Activated CD4-positive, alpha-beta T cell treated with anti-CD3 and anti-CD28 coated beads, Interleukin-10, Interleukin-2, amounts not matched to agents 100 ng/mL and 50 ng/mL, durations not matched to agents 16 hours and 8 hours (primary cell): ENCODE data around the gene PDIK1L.
"Not testable (repeated sequence)": the region's sequence is repeated elsewhere in the genome, so short reads cannot be mapped to it uniquely, and the experiment has no call there.

Experiments
- DNase-seq: peaks from one replicate; pipeline ENCODE4 v3.0.0-alpha.2; 2020

The PDIK1L gene

DNA sequence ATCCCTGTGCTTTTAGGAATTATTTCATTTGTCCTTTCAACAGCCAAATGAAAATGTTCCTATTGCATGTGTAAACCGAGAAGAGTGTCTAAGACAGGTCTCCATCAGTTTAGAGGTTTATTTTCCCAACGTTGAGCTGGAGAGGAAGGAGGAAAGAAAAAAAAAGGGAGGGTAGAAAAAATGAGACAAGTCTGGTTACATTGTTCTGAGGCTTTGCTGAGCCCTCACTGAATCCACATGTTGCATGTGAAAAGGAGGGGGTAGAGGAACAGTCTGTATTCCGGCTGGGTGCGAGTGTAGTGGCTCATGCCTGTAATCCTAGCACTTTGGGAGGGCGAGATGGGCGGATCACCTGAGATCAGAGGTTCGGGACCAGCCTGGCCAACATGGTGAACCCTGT lies 19.2 kb upstream of the PDIK1L start:
- DNase-seq = no peak

DNA sequence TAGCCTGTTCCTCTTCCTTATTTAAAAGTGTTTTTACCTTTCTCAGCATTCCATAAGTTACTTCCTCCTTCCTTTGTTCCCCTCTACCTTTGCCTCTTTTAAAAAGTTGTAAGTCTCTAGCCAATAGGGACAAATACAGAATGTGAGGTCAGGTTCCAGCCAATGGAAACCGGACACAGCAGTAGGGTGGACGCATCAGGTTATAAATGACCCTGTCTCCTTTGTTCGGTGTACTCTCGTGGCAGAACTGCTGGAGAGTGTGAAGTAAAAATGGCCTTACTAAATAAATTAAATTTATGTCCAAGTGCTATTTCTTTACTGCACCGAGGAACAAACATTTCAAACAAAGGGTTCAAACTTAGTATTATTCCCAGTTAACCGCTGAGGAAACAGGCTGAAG lies 18.1 kb upstream of the PDIK1L start:
- DNase-seq = not testable (repeated sequence)

DNA sequence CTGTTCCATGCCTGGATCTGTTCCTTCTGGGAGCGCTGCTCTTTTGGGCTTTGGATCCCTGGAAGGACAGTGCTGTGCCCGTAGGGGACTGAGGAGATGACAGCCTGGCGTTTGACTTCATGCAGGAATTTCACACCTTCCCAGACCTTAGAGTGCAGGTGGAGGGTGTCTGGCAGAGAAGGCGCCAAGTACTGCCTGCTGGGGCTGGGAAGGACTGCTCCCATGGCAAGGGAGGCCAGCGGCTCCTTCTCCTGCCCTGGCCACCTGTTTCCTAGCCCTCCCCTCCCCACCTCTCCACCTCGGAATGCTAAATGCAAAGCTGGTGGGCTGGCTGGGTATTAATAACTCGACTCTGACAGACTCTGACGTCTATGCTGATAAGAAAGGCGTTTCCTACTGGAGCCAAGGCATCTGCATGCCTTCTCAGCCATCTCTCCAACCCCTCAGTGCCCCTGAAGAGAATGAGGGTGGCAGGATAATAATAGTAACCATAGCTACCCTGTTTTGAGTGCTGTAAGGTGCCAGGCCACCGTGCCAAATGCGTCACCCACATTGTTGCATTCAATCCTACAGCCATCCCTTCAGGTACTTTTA lies 17.5 kb upstream of the PDIK1L start:
- no peak for DNase-seq

DNA sequence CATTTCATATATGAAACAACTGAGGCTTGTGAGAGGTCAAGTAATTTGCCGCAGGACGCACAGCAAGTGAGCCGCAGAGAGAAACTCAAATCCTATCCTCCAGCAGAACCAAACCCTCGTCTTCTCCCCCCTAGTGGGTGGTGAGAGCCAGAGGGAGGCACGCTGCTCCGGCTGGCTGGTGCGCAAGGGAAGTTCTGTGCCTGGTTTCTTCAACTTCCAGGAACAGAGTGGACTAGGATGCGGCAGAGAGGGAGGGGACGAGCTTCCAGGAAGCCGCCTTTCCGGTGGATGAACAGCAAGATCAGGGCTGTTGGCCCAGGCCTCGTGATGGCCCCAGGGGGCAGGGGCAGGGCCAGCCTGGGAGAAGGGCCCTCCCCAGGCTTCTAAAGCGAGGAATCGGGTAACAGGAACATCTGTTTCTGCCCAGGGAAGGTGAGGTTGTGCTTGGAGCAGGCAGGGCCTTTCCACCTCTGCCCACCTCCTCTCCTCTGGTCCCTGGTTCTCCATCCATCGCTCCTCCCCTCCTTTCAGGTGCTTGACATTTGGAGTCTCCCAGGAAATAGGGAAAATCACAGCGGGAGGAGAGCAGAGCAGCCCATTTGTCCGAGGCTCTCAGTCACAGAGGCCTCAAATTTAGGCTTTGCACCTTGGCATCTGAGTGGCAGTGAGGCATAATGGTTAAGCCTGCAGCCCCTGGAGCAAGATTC lies 16.8 kb upstream of the PDIK1L start:
- no peak for DNase-seq

DNA sequence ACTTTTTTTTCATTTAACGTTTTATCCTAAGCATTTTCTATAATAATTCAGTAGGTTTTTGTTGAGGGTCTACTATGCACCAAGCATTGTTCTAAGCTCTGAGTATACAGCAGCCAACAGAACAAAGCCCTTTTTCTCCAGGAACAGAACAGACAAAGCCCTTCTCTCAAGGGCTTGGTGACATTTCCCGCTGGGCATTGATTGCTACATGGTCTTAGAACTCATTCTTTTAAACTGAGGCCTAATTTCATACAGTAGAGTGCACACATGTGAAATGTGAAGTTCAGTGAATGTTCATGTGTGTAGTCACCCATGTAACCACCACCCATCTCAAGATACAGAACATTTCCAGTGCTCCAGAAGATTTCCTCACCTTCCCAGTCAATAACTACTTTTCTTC lies 15.2 kb upstream of the PDIK1L start:
- no peak for DNase-seq

DNA sequence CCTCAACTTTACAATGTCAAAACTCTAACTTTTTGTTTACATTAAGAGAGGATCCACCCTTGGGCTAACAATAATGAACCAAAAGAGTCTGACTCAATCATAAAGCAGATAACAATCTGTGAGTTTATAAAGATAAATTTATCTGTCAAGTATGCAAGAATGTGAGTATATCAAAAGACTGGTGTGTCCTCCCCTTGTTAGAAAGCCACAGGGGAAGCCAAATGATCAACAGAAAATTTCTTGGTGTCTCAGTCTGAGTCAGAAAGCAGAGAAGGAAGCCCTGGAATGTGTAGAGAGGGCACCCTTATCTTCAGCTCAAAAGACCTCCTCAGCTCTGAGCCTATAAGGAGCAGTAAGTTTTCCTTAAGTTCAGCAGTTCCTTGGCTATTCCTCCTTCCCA lies 13.9 kb upstream of the PDIK1L start:
- peak; percentile 53 for DNase-seq

DNA sequence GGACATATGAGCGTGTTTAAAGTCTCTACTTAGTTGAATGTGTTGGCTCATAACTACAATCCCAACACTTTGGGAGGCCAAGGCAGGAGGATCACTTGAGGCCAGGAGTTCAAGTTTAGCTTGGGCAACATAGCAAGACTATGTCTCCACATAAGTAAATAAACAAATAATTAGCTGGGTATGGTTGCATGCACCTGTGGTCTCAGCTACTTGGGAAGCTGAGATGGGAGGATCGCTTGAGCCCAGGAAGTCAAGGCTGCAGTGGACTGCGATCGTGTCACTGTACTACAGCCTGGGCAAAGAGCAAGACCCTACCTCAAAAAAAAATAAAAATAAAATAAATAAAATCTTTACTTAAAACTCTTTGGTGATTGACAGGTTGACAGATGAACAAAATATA lies 13.0 kb upstream of the PDIK1L start:
- DNase-seq = no peak

DNA sequence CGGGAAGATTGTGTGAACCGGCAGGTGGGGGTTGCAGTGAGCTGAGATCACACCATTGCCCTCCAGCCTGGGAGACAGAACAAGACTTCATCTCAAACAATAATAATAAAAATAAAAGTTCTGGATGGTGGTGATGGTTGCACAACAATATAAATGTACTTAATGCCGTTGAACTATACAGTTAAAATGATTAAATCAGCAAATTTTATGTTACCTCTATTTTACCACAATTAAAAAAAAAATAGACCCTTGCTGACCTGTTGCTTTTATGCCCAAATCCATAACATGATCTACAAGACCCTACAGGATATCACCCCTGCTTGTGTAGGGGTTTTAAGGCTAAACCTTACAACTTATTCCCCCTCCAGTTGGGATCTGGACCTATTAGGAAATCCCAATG lies 11.8 kb upstream of the PDIK1L start:
- DNase-seq = no peak

DNA sequence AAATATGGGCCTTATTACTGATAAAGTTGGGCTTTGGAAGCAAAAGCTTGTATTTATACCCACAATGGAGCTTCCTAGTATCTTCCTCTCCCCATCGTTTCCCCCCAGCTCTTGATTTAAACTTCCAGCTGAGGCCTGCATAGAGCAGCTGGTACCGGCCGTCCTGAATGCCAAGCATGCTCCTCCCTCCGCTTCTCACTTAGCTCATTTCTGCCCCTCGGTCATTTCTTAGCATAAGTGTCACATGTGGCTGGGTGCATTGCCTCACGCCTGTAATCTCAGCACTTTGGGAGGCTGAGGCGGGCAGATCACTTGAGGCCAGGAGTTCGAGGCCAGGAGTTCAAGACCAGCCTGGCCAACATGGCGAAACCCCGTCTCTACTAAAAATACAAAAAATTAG lies 11.4 kb upstream of the PDIK1L start:
- not testable (repeated sequence) for DNase-seq

DNA sequence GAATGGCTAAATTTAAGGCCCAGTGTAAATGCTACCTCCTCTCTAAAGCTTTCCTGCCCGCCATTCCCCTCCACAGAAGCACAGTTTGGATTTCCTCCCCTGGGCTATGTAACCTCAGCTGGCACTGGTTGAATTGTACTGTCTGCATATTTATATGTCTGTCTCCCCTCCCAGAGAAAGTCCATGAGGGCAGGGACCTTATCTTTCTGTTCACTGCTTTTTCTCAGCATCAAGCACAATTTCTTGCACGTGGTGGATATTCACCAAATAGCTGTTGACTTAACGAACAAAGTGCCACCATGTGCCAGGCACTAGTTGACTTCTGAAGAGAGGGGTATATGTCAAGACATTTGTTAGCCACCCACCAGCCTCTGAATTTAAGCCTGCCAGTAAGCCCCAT lies 9.5 kb upstream of the PDIK1L start:
- DNase-seq = no peak

DNA sequence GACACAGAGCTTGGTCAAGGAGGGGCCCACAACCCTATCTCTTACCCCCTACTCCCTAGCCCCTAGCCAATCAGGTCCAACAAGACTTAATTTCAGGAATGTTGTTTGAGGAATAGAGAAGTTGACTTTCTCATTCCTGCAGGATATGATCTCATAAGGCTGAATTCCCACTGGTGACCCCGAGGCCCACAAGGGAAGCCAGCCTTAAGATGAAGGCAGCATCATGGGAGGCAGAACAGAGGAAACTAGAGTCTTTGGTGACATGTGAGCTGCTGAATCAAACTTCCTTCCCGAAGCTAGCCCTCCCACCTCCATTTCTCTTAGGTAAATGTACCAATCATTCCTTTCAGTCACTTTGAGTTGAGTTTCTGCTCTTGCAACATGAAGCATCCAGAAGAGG lies 9.1 kb upstream of the PDIK1L start:
- no peak for DNase-seq

DNA sequence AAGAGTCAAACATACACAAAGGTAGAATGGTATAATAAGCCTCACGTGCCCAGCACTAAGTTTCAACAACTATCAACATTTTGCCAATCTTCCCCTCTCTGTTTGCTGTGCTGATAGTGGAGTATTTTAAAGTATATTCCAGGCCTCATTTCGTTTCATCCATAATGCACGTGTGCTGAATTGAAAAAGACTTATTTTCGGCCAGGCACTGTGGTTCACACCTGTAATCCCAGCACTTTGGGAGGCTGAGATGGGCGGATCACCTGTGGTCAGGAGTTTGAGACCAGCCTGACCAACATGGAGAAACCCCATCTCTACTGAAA lies 6.4 kb upstream of the PDIK1L start:
- DNase-seq = not testable (repeated sequence)

DNA sequence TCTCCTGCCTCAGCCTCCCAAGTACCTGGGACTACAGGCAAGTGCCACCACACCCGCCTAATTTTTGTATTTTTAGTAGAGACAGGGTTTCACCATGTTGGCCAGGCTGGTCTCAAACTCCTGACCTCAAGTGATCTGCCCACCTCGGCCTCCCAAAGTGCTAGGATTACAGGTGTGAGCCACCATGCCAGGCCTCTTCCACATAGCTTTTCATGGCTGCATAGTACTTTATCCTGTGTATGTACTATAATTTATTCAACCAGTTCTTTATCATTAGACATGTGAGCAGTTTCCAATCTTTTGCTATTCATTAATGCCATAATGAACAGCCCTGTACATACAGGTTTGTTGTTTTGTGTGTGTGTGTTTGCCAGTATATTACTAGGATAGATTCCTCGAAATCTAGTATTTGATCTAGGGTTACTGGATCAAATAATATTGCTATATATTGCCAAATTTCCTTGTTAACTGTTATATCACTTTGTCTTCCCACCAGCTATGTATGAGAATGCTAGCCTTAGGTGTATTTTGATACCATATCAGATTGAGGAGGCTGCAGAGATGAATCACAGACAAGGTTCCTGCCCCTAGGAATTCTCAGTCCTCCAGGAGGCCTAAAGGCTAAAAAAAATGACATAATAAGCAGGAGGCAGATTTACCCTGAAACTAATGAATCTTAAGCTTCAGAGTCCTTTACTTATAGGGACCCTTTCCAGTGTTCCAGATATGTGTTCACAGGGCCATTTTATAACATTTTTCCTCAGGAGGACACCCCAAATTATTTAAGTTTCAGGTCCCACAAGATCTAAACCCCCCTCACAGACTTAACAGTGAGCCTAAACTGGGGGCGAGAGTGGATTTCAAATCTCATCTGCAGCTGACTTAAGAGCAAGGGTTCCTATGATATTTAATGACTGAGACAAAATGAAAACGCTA lies 2.1 kb upstream of the PDIK1L start:
- no peak for DNase-seq

DNA sequence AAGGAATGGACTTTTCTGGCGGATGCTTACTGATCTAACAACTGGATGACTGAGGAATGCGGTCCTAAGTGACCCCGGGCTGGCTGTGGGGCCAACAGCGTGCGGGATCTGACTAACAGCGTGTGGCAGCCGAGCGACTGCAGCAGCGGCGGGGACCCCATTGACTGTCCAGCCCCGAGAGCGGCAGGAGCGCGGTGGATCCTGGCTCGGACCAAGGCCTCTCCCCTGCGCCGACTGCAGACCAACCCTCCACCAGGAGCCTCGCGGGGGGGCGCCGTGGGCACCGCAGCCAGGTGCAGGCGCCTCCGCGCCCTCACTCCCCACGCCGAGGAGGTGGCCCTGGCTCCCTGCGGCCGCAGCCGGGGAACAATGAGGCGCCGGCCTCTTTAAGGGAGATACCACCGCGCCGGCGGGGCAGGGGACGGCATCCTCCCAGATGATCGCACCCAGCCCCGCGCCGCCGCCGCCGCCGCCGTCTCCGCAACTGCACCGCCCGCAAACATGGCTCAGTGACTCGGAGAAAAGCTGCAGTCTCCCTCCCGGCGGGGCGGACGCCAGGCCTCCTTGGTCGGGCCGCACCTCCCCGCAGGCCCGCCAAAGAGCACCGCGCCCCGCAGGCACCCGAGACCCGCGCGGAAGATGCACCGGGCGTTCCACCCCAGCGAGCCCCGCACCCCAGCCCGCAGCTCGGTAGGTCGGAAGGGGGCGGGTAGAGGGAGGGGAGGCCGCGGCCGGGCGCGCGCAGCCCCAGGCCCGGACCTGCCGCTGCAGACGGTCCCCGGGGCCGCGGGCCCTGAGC lies 694 bp upstream of the PDIK1L start:
- peak; percentile 77 for DNase-seq

DNA sequence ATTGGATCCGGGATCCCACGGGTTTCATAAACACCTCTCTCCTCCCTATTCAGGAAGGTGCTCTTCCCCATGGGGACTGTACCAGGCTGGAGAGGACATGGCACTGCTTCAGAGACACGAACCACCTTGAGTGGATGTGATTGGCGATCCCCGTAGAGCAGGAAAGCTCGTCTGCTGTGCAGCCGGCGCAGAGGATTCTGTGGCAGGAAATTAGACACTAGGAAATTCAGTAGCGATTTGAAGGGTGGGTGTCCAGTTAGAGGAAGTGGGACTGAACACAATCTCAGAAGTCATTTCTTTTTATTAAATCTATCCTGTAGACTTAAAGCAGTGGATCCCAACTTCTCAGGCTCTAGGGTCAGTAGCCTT lies 767 bp downstream of the PDIK1L start:
- DNase-seq = peak; percentile 36

DNA sequence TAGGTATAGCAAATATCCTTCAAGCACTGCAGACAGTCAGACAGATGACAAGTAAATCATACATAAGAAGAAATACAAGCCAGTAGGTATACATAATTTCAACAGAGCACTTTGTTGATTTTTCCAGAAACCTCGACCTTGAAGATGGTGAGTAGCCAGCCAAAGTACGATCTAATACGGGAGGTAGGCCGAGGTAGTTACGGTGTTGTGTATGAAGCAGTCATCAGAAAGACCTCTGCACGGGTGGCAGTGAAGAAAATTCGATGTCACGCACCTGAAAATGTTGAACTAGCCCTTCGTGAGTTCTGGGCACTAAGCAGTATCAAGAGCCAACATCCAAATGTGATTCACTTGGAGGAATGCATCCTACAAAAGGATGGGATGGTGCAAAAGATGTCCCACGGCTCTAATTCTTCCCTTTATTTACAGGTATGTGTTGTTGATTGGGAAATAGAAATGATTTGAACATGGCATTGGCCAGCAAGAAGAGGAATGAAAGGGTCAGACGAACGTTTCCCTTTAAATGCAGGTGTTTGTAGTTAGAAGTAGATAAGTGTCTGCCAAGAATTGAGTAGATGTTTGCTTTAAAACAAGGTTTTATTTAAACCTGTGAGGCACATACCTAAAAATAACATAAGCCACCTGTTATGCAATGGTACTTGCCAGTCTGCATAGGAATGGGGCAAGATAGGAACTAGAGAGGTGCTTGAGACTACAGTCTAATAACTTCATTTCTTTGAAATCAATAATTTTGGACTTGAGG lies 2.7 kb downstream of the PDIK1L start:
- DNase-seq = no peak

DNA sequence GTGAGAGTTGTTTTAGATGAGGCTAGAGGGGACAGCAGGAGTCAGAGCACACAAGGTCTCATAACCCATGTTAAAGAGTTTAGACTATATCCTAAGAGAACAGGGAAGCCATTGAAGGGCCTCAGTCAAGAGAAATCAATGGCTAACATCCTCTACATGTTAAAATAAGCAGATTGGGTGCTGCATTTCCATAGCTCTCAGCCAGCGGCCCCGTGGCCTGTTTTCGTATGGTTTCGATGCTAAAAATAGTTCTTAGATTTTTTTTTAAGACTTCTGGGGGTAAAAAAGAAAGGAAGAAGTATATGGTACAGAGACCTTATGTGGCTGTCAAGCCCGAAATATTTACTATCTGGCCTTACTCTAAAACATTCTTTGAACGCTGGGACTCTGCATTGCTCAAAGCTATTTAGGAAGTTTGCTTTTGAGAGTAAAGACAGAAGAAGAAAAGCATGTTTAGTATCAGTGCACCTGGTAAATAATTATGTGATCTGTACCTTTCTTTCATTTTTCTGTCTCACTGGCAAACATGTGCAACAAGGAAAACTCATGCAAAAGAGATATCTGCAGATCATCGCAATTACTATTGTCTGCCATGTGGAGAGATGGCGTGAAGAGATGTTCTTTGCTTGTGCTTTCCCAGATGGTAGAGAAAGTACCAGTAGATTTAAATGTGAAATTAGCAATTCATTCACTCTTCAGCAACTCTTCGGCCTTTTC lies 8.4 kb downstream of the PDIK1L start:
- no peak for DNase-seq

DNA sequence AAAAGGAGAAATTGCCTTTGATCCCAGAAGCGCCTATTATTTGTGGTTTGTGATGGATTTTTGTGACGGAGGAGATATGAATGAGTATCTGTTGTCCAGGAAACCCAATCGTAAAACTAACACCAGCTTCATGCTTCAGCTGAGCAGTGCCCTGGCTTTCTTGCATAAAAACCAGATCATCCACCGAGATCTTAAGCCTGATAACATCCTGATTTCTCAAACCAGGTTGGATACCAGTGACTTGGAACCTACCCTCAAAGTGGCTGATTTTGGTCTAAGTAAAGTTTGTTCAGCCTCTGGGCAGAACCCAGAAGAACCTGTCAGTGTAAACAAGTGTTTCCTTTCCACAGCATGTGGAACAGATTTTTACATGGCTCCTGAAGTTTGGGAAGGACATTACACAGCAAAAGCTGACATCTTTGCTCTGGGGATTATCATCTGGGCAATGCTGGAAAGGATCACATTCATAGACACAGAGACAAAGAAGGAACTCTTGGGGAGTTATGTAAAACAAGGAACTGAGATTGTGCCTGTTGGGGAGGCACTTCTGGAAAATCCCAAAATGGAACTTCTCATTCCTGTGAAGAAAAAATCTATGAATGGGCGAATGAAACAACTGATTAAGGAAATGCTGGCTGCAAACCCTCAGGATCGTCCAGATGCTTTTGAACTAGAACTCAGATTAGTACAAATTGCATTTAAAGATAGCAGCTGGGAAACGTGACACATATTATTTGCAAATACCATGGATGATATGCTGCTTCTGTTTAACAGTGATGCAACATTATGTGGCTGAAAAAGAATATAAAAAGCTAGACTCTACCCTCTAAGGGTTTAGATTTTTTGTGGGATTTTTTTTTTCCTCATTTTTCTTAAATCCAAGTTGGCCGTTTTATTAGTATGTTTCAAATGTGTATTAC lies 10.5 kb downstream of the PDIK1L start:
- DNase-seq = no peak

DNA sequence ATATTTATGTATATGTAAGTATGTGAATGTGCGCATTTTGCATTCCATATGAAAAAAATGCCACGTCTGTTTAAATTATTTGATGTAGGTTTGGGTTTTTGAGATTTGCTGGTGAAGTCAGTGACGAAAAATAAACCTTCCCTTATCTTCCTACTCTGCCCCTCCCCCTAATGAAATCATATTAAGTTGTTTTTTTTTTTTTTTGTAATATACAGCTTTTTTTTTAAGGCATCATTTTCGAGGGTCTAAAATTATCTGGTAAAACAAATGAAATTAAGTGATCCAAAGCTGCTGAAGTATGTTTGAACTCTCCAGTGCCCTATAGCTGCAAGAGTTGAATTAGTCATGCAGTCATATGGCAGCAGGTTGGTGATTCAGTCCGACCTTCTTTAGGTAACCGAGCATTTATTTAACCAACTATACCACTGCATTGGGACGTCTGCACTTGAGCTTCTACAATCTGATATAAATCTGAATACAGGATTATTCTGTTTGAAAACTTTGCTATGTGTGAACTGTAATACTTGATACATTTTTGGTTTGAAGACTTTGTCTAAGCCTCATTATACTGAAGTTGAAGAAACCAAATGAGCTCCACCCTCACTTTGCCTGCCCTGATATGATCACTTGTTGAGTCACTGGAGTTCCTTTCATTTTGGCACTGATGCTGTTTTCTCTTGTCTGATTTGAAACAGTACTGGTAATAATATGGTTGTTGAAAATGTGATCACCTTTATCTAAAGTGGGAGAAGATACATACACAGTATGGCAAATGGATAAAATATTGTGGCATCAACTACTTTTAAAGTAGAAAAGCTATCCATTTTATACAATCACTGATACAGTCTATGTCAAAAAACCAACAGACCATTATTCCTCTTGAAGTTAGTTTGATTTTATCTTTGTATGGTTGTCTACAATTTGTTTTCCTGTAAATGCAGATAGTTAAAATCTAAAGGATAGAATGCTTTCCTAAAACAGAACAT lies 11.7 kb downstream of the PDIK1L start:
- DNase-seq = peak; percentile 60
